CD4-positive, alpha-beta T cell treated with Interleukin-17A for 1 hour (primary cell): ENCODE results near the gene SEMA4D.
A peak's percentile ranks its signal among the peaks of the same experiment; 100 is the strongest.
"Not testable (repeated sequence)": the region's sequence is repeated elsewhere in the genome, so short reads cannot be mapped to it uniquely, and the experiment has no call there.

Experiments used
- DNase-seq: peaks from one replicate; pipeline ENCODE4 v3.0.0-alpha.2; 2020

SEMA4D gene

GRCh38 chr9:89497257-89497963 is 503 bp downstream of the SEMA4D start:
- peak; percentile 55 for DNase-seq

GRCh38 chr9:89496645-89497256 is 1.2 kb downstream of the SEMA4D start:
- DNase-seq: peak; percentile 47

GRCh38 chr9:89495824-89496560 is 1.9 kb downstream of the SEMA4D start:
- no peak for DNase-seq

GRCh38 chr9:89494199-89494598 is 3.7 kb downstream of the SEMA4D start:
- DNase-seq: no peak

- no peak for DNase-seq
Measured at GRCh38 chr9:89493671-89494070, 4.2 kb downstream of the SEMA4D start.

- no peak for DNase-seq
Measured at GRCh38 chr9:89493181-89493580, 4.7 kb downstream of the SEMA4D start.

- no peak for DNase-seq
Measured at GRCh38 chr9:89492586-89492985, 5.3 kb downstream of the SEMA4D start.

GRCh38 chr9:89491694-89492093 is 6.2 kb downstream of the SEMA4D start:
- DNase-seq: no peak

- DNase-seq: peak; percentile 90
Measured at GRCh38 chr9:89489548-89490530, 8.1 kb downstream of the SEMA4D start.

GRCh38 chr9:89488936-89489335 is 9.0 kb downstream of the SEMA4D start:
- no peak for DNase-seq

- no peak for DNase-seq
Measured at GRCh38 chr9:89488131-89488530, 9.8 kb downstream of the SEMA4D start.

- DNase-seq: no peak
Measured at GRCh38 chr9:89486681-89487080, 11.2 kb downstream of the SEMA4D start.

- no peak for DNase-seq
Measured at GRCh38 chr9:89484475-89485404, 13.2 kb downstream of the SEMA4D start.

GRCh38 chr9:89483592-89484474 is 14.1 kb downstream of the SEMA4D start:
- DNase-seq: peak; percentile 76

- DNase-seq: no peak
Measured at GRCh38 chr9:89482901-89483361, 15.0 kb downstream of the SEMA4D start.

- DNase-seq: no peak
Measured at GRCh38 chr9:89482056-89482851, 15.7 kb downstream of the SEMA4D start.

- peak; percentile 50 for DNase-seq
Measured at GRCh38 chr9:89481538-89481915, 16.4 kb downstream of the SEMA4D start.

- no peak for DNase-seq
Measured at GRCh38 chr9:89480825-89481537, 16.9 kb downstream of the SEMA4D start.

- not testable (repeated sequence) for DNase-seq
Measured at GRCh38 chr9:89480372-89480771, 17.5 kb downstream of the SEMA4D start.
